ENCODE measurements around the gene ANP32E. TPM values are rescaled to one million over a fixed set of nuclear protein-coding genes. Genes with fewer than 3 reads are reported as not detected.

Gene ANP32E
- total and polyA plus RNA-seq, 2 of the 13 experiments (the other 11 are each of a cell fraction or from before 2014, with no cell fraction given), result 10.3 to 53.0 TPM

GRCh38 chr1:150212070-150212469, 23.8 kb downstream of the ANP32E start:
- in situ Hi-C loops (cut with HindIII; ENCODE audit: extremely low pct_ligation_motif_present, low pct_unique_long_range_greater_than_20kb), result no loop called here
- no peak overlapping the region for H3K4me2 ChIP-seq (ENCODE audit: low read depth, low read length)
- H3K4me3 ChIP-seq (replicated peaks in 1 of 3; ENCODE audit: insufficient read depth in 1 of 3, low read depth in 2 of 3, low read length in 3 of 3), result no peak overlapping the region
- no peak overlapping the region for H3K9ac ChIP-seq (ENCODE audit: insufficient read depth, low read depth, low read length)
- FAIRE-seq (no peak), ATAC-seq (no peak), DNase-seq (ENCODE audit: low spot score) (no peak)
- H3K36me3 ChIP-seq (replicated peaks in 1 of 2; ENCODE audit: control insufficient read depth in 1 of 2, insufficient read depth in 2 of 2, low read length in 2 of 2), result no peaks in the 10 kb centered on the region
- no peaks in the 10 kb centered on the region for H4K20me1 ChIP-seq (ENCODE audit: insufficient read depth, low read length)
- no peak for TF ChIP-seq ELF1 (CRISPR knock-in tag; IDR thresholded peaks at IDR 0.05)
- ChIA-PET CTCF (ENCODE audit: low intra/inter-chr PET ratio, low total read pairs) (no interaction called here), POLR2A (no interaction called here)
- H3K79me2 ChIP-seq (ENCODE audit: insufficient read depth, low read length), result no peaks in the 10 kb centered on the region
- no TSS peak for BruUV-seq (replicated peaks)
- H3K4me1 ChIP-seq (ENCODE audit: insufficient read depth, low read length), result peaks cover 24% of the 10 kb centered on the region
- no peaks in the 10 kb centered on the region for H3K9me3 ChIP-seq (ENCODE audit: low read length)
- intact Hi-C loops (cut with micrococcal nuclease; ENCODE audit: unreplicated experiment), result no loop called here
- H3K27me3 ChIP-seq (ENCODE audit: control insufficient read depth in 1 of 2, insufficient read depth in 2 of 2, low read length in 2 of 2), result no peaks in the 10 kb centered on the region
- H3K27ac ChIP-seq (ENCODE audit: extremely low read length, insufficient read depth, low read length), result no peak overlapping the region
- 87% methylated on average over 9 of the region's 9 CpGs for WGBS (ENCODE audit: low lambda C conversion rate)
- H2AFZ ChIP-seq (ENCODE audit: low read length), result no peak overlapping the region

DNA sequence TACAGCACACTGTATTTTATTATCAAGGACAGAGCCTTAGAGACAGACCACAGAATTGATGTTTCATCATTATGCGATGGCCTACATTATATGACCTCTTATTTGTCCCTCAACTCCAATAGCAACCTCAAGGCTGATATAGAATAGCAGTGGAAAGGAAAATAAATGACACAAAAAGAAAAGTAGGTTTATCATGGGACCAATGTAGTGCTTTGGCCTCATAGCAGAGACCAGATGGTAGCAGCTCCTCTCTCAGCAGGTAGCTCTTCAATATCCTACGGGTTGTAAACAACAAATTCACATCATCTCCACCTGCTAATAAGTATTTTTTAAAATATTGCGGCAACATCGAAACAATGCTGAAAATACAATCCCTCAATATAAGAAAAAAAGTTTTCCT, 25.2 kb downstream of the ANP32E start:
- Histone ChIP-seq H3K9ac (ENCODE audit: insufficient read depth, low read depth, low read length) (no peak overlapping the region), H3K4me2 (ENCODE audit: low read depth, low read length) (no peak overlapping the region), H3K27me3 (ENCODE audit: control insufficient read depth in 1 of 2, insufficient read depth in 2 of 2, low read length in 2 of 2) (no peaks in the 10 kb centered on the region), H3K4me1 (ENCODE audit: insufficient read depth, low read length) (peaks cover 28% of the 10 kb centered on the region), H3K9me3 (ENCODE audit: low read length) (no peaks in the 10 kb centered on the region), H2AFZ (ENCODE audit: low read length) (no peak overlapping the region), H3K79me2 (ENCODE audit: insufficient read depth, low read length) (no peaks in the 10 kb centered on the region), H3K27ac (ENCODE audit: extremely low read length, insufficient read depth, low read length) (no peak overlapping the region), H4K20me1 (ENCODE audit: insufficient read depth, low read length) (no peaks in the 10 kb centered on the region), H3K36me3 (replicated peaks in 1 of 2; ENCODE audit: control insufficient read depth in 1 of 2, insufficient read depth in 2 of 2, low read length in 2 of 2) (no peaks in the 10 kb centered on the region), H3K4me3 (replicated peaks in 1 of 3; ENCODE audit: insufficient read depth in 1 of 3, low read depth in 2 of 3, low read length in 3 of 3) (no peak overlapping the region)
- DNase-seq (ENCODE audit: low spot score) (no peak), FAIRE-seq (no peak), ATAC-seq (no peak)
- WGBS (ENCODE audit: low lambda C conversion rate), result 87% methylated on average over 4 of the region's 4 CpGs
- in situ Hi-C loops (cut with HindIII; ENCODE audit: extremely low pct_ligation_motif_present, low pct_unique_long_range_greater_than_20kb) (no loop called here), intact Hi-C loops (cut with micrococcal nuclease; ENCODE audit: unreplicated experiment) (no loop called here)
- BruUV-seq (replicated peaks), result no TSS peak
- POLR2A ChIA-PET, result no interaction called here
- CTCF ChIA-PET (ENCODE audit: low intra/inter-chr PET ratio, low total read pairs), result no interaction called here
- TF ChIP-seq, protein P1, sequence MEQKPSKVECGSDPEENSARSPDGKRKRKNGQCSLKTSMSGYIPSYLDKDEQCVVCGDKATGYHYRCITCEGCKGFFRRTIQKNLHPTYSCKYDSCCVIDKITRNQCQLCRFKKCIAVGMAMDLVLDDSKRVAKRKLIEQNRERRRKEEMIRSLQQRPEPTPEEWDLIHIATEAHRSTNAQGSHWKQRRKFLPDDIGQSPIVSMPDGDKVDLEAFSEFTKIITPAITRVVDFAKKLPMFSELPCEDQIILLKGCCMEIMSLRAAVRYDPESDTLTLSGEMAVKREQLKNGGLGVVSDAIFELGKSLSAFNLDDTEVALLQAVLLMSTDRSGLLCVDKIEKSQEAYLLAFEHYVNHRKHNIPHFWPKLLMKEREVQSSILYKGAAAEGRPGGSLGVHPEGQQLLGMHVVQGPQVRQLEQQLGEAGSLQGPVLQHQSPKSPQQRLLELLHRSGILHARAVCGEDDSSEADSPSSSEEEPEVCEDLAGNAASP (CRISPR knock-in tag; IDR thresholded peaks at IDR 0.05; ENCODE audit: borderline replicate concordance), result no peak
- no peak for TF ChIP-seq ZNF496 (CRISPR knock-in tag; IDR thresholded peaks at IDR 0.05; ENCODE audit: insufficient replicate concordance)
- no peak for TF ChIP-seq SSRP1 (CRISPR knock-in tag; IDR thresholded peaks at IDR 0.05)
- TF ChIP-seq ZBED4 (CRISPR knock-in tag; IDR thresholded peaks at IDR 0.05; ENCODE audit: borderline replicate concordance), result no peak
- TF ChIP-seq ZNF569 (CRISPR knock-in tag; IDR thresholded peaks at IDR 0.05; ENCODE audit: borderline replicate concordance), result no peak
- TF ChIP-seq ZNF781 (CRISPR knock-in tag; IDR thresholded peaks at IDR 0.05; ENCODE audit: borderline replicate concordance, not compliant biosample characterization), result no peak
- TF ChIP-seq FLYWCH1 (CRISPR knock-in tag; IDR thresholded peaks at IDR 0.05), result no peak
- no peak for TF ChIP-seq ZNF18 (CRISPR knock-in tag; IDR thresholded peaks at IDR 0.05; ENCODE audit: insufficient replicate concordance)
- no peak for TF ChIP-seq ZNF703 (CRISPR knock-in tag; IDR thresholded peaks at IDR 0.05; ENCODE audit: borderline replicate concordance)
- no peak for TF ChIP-seq MAFF (IDR thresholded peaks at IDR 0.05; ENCODE audit: low read depth, low read length)
- no peak for TF ChIP-seq ARID2 (CRISPR knock-in tag; IDR thresholded peaks at IDR 0.05; ENCODE audit: borderline replicate concordance)
